ENCODE measurements around the gene TLCD3A.
"Not testable (repeated sequence)": the region's sequence is repeated elsewhere in the genome, so short reads cannot be mapped to it uniquely, and the experiment has no call there.

Gene TLCD3A

GRCh38 chr17:750431-751037 is 18.1 kb downstream of the TLCD3A start:
- TF ChIP-seq CTCF (IDR thresholded peaks at IDR 0.05; ENCODE audit: insufficient read depth, low read length, missing control alignments): no peak
- peak overlapping the region; percentile 72 for H3K4me3 ChIP-seq (ENCODE audit: low read depth, low read length)
- ChIA-PET CTCF (interaction anchor here (0.7 to 6.7 kb wide), 9 partner anchors 11 to 338 kb away, joined by 3 to 53 read pairs (median 5); partner anchors contain the start of gene NXN), POLR2A (interaction anchor here (0.6 to 1.1 kb wide), 4 partner anchors 13 to 239 kb away, joined by 3 to 4 read pairs (median 3); no protein-coding TSS in a partner anchor)
- no peak for DNase-seq (ENCODE audit: low read depth, low spot score)

GRCh38 chr17:751269-752001 is 19.0 kb downstream of the TLCD3A start:
- CTCF ChIA-PET: interaction anchor here (0.7 to 6.7 kb wide), 7 partner anchors 10 to 339 kb away, joined by 3 to 53 read pairs (median 6); partner anchors contain the start of gene NXN
- H3K4me3 ChIP-seq (ENCODE audit: low read depth, low read length): peak overlapping the region; percentile 72
- POLR2A ChIA-PET: no interaction called here
- no peak for DNase-seq (ENCODE audit: low read depth, low spot score)
- TF ChIP-seq CTCF (IDR thresholded peaks at IDR 0.05; ENCODE audit: insufficient read depth, low read length, missing control alignments): no peak

- POLR2A ChIA-PET: no interaction called here
- CTCF ChIA-PET: interaction anchor here (0.8 to 6.7 kb wide), 15 partner anchors 8 to 340 kb away, joined by 3 to 53 read pairs (median 9); partner anchors contain the start of genes GLOD4, MRM3, NXN and TIMM22
- peak; percentile 98 for TF ChIP-seq CTCF (IDR thresholded peaks at IDR 0.05; ENCODE audit: insufficient read depth, low read length, missing control alignments)
- H3K4me3 ChIP-seq (ENCODE audit: low read depth, low read length): peak within 1 kb of the TSS; percentile 72
- no peak for DNase-seq (ENCODE audit: low read depth, low spot score)
Observed at GRCh38 chr17:752002-752619, 19.7 kb downstream of the TLCD3A start, which contains the start of gene GEMIN4. Gene GEMIN4, minus strand, starts transcription at chr17:752264. Its CDS starts 122 bp downstream, at chr17:752142.

- CTCF ChIA-PET: interaction anchor here (0.7 to 6.7 kb wide), 19 partner anchors 9 to 341 kb away, joined by 3 to 53 read pairs (median 5); partner anchors contain the start of genes GLOD4, MRM3, NXN and TIMM22
- no peak for DNase-seq (ENCODE audit: low read depth, low spot score)
- H3K4me3 ChIP-seq (ENCODE audit: low read depth, low read length): peak overlapping the region; percentile 72
- TF ChIP-seq CTCF (IDR thresholded peaks at IDR 0.05; ENCODE audit: insufficient read depth, low read length, missing control alignments): no peak
- POLR2A ChIA-PET: no interaction called here
Observed at GRCh38 chr17:752620-753219, 20.3 kb downstream of the TLCD3A start.

- no peak overlapping the region for H3K4me3 ChIP-seq (ENCODE audit: low read depth, low read length)
- DNase-seq (ENCODE audit: low read depth, low spot score): no peak
- ChIA-PET POLR2A (no interaction called here), CTCF (interaction anchor here (0.7 to 6.7 kb wide), 16 partner anchors 8 to 341 kb away, joined by 3 to 53 read pairs (median 9); partner anchors contain the start of genes GLOD4, MRM3, NXN and TIMM22)
- no peak for TF ChIP-seq CTCF (IDR thresholded peaks at IDR 0.05; ENCODE audit: insufficient read depth, low read length, missing control alignments)
Observed at GRCh38 chr17:753418-753817, 21.0 kb downstream of the TLCD3A start.

GRCh38 chr17:755319-755961 is 23.0 kb downstream of the TLCD3A start:
- not testable (repeated sequence) for DNase-seq (ENCODE audit: low read depth, low spot score); H3K4me3 ChIP-seq (ENCODE audit: low read depth, low read length)
- ChIA-PET POLR2A (interaction anchor here (1.0 kb wide), 1 partner anchor 22 kb away, joined by 4 read pairs; no protein-coding TSS in a partner anchor), CTCF (interaction anchor here (0.6 to 6.7 kb wide), 10 partner anchors 11 to 369 kb away, joined by 3 to 53 read pairs (median 4); partner anchors contain the start of genes NXN and TIMM22)

- H3K4me3 ChIP-seq (ENCODE audit: low read depth, low read length); POLR2A ChIA-PET; DNase-seq (ENCODE audit: low read depth, low spot score): not testable (repeated sequence)
- CTCF ChIA-PET: interaction anchor here (1.3 to 6.7 kb wide), 3 partner anchors 11 to 225 kb away, joined by 7 to 53 read pairs (median 15); partner anchors contain the start of gene NXN
Observed at GRCh38 chr17:756010-756567, 23.7 kb downstream of the TLCD3A start.

Data from AG04449 (cell line).